Chondrocyte (in vitro differentiated cells): ENCODE measurements around the gene KPNA3. TPM values are rescaled to one million over a fixed set of nuclear protein-coding genes. Genes with fewer than 3 reads are reported as not detected.

Source experiments
- DNase-seq: peaks from one replicate; pipeline ENCODE4 v3.0.0; 2021; ENCODE audit warnings: mixed read lengths, low spot score
- H3K27ac Mint-ChIP-seq: one replicate; pipeline ENCODE4 v1.8.0; 2021; ENCODE audit warnings: mild to moderate bottlenecking, moderate library complexity, mixed read lengths; ENCODE audit not compliant: unreplicated experiment
- H3K27me3 Mint-ChIP-seq: 2 replicates; pipeline ENCODE4 v1.8.0; 2021; ENCODE audit warnings: low read depth, mixed read lengths
- H3K36me3 Mint-ChIP-seq: 2 replicates; pipeline ENCODE4 v1.8.0; 2021; ENCODE audit warnings: low read depth, mixed read lengths
- H3K4me1 Mint-ChIP-seq: 2 replicates; pipeline ENCODE4 v1.8.0; 2021; ENCODE audit warnings: low read depth, mild to moderate bottlenecking, mixed read lengths
- H3K4me3 Mint-ChIP-seq: one replicate; pipeline ENCODE4 v1.8.0; 2021; ENCODE audit warnings: mild to moderate bottlenecking, moderate library complexity, mixed read lengths; ENCODE audit not compliant: unreplicated experiment
- H3K9me3 Mint-ChIP-seq: 2 replicates; pipeline ENCODE4 v1.8.0; 2021; ENCODE audit warnings: low read depth, mixed read lengths
- total RNA-seq: library from RNA; stranded (reverse); gene quantifications from 3 replicates; pipeline ENCODE4 v1.2.1, GENCODE V29; 2021
- TF ChIP-seq, protein P1 (sequence below): fragments of 200-600 bp; sonication (generic); IDR thresholded peaks from 2 replicates; pipeline ENCODE4 v1.5.0; 2021; ENCODE audit warnings: antibody characterized with exemption, mild to moderate bottlenecking, moderate library complexity

Gene KPNA3
- total RNA-seq, 1 donor from 2014 or later, result 54.6 TPM

DNA sequence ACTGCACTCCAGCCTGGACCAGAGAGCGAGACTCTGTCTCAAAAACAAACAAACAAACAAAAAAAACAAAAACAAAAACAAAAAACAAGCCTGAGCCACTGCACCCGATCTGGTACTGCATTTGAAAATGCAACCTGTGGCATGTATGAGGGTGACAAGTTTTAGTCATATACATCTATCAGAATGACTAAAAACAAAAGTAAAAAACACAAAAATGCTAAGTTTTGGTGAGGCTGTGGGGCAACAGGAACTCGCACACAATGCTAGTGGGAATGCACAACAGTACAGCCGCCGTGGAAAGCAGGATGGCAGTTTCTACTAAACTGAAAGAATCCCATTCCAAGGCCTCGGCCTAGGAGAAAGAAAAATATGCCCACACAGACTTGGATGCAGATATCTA is 109.0 kb downstream of the KPNA3 start:
- peaks cover 6% of the 10 kb centered on the region for H3K36me3 Mint-ChIP-seq

DNA sequence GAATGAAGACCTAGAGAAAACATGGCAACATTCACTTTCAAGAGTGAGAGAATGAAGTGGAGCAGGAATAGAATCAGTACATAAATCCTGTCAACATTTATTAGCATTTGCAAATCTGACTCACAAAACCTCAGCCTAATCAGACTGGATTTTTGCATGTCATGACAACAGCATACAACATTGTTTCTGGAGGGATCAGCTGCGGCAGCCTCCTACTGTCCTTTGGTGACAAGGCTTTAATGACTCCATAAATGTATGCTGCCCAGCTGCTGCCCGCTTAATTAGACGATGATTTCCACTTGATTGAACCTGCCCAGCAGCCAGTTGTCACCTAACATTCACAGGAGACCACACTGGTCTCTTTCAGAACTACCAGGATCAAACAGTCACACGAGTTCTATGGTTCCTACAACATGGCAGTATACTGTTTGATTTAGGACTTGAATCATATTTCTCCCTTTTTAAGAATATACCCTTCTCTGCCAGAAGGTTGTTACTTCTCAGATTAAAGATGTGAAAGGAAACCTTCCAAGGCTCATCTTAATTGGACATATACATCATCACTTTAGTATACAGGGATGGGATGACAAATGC is 110.5 kb downstream of the KPNA3 start:
- Mint-ChIP-seq H3K27ac (no peak overlapping the region), H3K4me3 (no peak overlapping the region), H3K9me3 (no peaks in the 10 kb centered on the region), H3K27me3 (no peaks in the 10 kb centered on the region), H3K4me1 (no peaks in the 10 kb centered on the region), H3K36me3 (no peaks in the 10 kb centered on the region)
- TF ChIP-seq, protein P1, sequence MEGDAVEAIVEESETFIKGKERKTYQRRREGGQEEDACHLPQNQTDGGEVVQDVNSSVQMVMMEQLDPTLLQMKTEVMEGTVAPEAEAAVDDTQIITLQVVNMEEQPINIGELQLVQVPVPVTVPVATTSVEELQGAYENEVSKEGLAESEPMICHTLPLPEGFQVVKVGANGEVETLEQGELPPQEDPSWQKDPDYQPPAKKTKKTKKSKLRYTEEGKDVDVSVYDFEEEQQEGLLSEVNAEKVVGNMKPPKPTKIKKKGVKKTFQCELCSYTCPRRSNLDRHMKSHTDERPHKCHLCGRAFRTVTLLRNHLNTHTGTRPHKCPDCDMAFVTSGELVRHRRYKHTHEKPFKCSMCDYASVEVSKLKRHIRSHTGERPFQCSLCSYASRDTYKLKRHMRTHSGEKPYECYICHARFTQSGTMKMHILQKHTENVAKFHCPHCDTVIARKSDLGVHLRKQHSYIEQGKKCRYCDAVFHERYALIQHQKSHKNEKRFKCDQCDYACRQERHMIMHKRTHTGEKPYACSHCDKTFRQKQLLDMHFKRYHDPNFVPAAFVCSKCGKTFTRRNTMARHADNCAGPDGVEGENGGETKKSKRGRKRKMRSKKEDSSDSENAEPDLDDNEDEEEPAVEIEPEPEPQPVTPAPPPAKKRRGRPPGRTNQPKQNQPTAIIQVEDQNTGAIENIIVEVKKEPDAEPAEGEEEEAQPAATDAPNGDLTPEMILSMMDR, result no peak
- DNase-seq, result no peak

More for the DNA sequence above, 109.0 kb downstream of the KPNA3 start:
- TF ChIP-seq, protein P1, result no peak
- Mint-ChIP-seq H3K9me3 (no peaks in the 10 kb centered on the region), H3K27ac (no peak overlapping the region), H3K4me3 (no peak overlapping the region), H3K4me1 (no peaks in the 10 kb centered on the region), H3K27me3 (no peaks in the 10 kb centered on the region)
- no peak for DNase-seq

DNA sequence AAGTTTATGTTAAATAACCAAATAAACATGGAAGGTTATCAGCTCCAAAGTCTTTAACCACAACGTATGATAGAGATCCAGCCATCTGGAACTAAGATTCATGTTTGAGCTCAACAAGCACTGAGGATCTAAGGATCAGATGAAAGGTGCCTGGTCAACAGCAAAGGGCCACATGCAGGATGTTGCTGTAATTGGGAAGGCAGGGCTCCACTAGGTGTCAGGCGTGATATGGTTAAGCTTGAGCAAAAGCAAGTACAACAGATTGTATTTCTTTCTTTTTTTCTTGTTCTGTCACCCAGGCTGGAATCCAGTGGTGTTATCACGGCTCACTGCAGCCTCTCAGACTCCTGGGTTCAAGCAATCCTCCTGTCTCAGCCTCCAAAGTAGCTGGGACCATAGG is 113.2 kb downstream of the KPNA3 start:
- no peaks in the 10 kb centered on the region for H3K36me3 Mint-ChIP-seq
- TF ChIP-seq, protein P1, result peak; percentile 62
- DNase-seq, result no peak
- H3K9me3 Mint-ChIP-seq, result no peaks in the 10 kb centered on the region
- H3K27me3 Mint-ChIP-seq, result no peaks in the 10 kb centered on the region
- no peak overlapping the region for H3K27ac Mint-ChIP-seq
- no peaks in the 10 kb centered on the region for H3K4me1 Mint-ChIP-seq
- H3K4me3 Mint-ChIP-seq, result no peak overlapping the region

DNA sequence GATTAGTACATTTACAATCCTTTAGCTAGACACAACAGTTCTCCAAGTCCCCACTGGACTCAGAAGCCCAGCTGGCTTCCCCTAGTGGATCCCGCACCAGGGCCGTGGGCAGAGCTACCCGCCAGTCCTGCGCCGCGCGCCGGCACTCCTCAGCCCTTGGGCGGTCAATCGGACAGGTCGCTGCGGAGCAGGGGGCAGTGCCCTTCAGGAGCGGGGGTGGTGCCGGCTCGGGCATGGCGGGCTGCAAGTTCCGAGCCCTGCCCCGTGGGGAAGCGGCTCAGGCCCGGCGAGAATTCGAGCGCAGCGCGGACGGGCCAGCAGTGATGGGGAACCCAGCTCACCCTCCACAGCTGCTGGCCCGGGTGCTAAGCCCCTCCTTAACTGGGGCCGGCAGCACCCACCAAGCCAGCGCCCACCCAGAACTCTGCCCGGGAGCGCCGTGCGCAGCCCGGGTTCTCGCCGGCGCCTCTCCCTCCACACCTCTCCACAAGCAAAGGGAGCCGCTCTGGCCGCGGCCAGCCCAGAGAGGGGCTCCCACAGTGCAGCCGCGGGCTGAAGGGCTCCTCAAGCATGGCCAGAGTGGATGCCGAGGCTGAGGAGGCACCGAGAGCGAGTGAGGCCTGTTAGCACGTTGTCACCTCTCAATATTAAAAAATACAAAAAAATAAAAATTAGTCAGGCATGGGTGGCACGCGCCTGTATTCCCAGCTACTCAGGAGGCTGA is 114.1 kb downstream of the KPNA3 start:
- Mint-ChIP-seq H3K27me3 (no peaks in the 10 kb centered on the region), H3K4me3 (no peak overlapping the region), H3K36me3 (no peaks in the 10 kb centered on the region), H3K9me3 (no peaks in the 10 kb centered on the region), H3K27ac (no peak overlapping the region), H3K4me1 (no peaks in the 10 kb centered on the region)
- DNase-seq, result no peak
- TF ChIP-seq, protein P1, result no peak

DNA sequence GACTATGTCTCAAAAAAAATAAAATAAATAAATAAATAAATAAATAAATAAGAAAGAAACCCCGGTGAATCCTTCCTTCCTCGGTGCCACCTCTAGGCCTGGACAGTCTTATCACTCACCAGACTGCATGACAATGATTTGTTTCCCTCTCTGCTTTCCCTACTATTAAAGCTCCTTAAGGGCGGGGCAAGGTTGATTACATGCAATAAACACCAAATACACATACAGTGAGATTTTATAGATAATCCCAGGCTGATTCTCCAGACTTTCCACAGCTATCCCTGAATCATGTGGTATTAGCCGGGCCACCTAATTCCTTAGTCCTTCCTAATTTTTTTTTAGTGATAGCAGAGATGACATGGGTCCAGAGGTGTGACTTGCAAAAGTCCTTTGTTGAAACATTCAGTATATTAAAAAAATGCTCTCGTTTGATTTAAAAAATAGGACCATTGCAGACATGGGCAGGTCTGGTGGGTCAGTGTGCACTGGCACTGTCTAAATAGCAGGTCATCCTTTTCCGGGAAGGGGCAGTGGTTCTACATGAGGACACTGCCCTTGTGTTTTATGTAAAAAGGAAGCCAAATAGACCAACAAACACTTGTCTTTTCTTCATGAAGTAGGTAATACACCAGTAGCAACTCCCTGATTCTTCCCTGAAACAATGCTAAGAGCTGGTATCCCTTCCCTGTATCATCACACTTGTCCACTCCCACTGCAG is 115.7 kb downstream of the KPNA3 start:
- Mint-ChIP-seq H3K4me1 (no peaks in the 10 kb centered on the region), H3K9me3 (no peaks in the 10 kb centered on the region), H3K27ac (no peak overlapping the region), H3K36me3 (no peaks in the 10 kb centered on the region), H3K4me3 (no peak overlapping the region), H3K27me3 (no peaks in the 10 kb centered on the region)
- no peak for DNase-seq
- TF ChIP-seq, protein P1, result no peak
